T47D (cell line): ENCODE results near the gene PARP11.
A peak's percentile ranks its signal among the peaks of the same experiment; 100 is the strongest.

Experiments
- DNase-seq, 2 experiments: peaks; one replicate each; pipeline versions ENCODE4 v3.0.0 to v3.0.0-alpha.2; 2011 to 2012; ENCODE audit warnings: low read depth in 1 of 2, low spot score in 1 of 2
- JUND ChIP-seq: IDR thresholded peaks from 2 replicates; pipeline ENCODE4 v1.6.1; 2012; ENCODE audit warnings: low read depth
- in situ Hi-C: cut with HindIII; loops from 2 replicates; pipeline ENCODE4 v1.10.0; 2016; ENCODE audit warnings: low sequenced_read_pairs, low pct_unique_long_range_greater_than_20kb

PARP11 gene

DNA sequence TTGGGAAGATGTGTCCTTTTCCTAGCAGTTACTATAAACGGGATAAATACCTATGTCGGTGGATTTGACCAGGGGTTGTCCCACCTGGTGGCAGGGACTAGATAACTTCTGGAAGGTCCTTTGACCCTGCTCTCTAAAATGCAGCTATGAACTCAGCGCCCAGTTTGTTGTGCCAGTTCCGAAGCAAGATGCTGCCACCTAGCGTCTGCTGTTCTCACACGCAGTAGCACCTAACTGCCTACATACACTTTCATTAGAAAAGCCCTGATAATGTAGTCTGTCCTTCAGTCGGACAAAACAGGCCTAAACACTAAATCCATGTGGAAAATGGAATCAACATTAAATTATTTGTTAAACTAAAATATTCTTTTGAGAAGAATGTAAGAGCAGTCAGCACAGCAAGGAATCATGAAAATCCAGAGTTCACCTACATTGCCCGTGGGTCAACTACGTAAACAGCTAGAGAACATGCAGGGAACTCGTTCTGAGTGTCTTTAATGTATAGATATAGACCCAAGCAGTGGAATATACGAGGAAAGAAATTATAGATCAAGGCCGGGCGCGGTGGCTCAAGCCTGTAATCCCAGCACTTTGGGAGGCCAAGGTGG is 69.2 kb downstream of the PARP11 start:
- TF ChIP-seq JUND = no peak
- in situ Hi-C loops = no loop called here

GRCh38 chr12:3802721-3803120 is 70.5 kb downstream of the PARP11 start:
- no peak for DNase-seq
- in situ Hi-C loops = no loop called here
- no peak for TF ChIP-seq JUND

More for the DNA sequence above, 69.2 kb downstream of the PARP11 start:
- peak in 1 of 2 experiments; percentile 55 for DNase-seq

DNA sequence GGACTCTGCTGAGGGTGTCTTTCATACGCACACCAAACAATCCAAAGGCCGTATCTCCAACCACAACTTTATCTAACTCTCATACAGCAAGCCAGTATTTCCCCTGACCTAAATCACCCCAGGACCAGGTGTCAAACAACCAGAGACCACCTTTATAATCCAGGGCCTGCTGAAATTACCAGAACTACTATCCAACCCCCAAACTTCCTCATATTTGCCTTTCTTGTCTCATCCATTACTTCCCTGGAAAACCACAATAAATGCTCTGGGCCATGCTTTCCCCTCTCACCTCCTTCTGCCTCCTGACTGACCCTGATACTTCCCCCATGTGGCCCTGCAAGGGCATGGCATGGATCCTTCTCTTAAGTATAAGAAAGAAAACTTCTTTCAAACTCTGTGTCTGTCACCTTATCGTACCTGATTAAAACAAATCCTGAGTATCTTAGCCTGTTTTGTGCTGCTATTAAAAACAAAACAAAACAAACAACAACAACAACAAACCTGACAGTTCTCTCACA is 75.6 kb downstream of the PARP11 start:
- in situ Hi-C loops = no loop called here
- no peak for TF ChIP-seq JUND

DNA sequence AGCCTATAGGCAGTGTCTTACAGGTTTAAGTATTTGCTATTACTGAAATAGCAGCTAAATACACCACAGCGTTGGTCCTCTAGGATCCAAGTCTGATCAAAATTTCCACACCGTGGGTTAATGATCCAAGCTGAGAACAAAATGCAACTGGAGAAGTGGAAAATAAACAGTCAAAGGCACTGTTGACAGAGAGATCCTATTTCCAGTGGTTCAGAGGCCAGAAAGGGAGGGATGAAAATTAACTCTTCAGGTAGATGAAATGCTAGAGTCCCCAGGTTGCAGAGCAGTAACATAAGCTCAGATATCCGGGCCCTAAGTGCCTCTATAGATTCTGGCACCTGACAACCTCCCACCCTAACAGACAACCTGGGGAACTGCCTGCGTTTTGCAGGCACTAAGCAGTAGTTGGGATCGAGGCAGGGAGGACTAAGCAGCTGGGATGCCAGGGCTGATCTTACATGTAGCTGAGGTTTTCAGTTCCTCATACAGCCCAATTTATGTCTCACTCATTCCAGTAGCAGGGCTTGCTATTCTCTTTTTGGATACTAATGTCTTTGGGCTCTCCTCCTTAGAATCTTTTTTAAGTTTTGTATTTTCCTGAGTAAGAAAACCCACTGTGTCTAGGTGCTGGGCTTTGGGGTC is 77.6 kb downstream of the PARP11 start:
- peak in 1 of 2 experiments; percentile 23 for DNase-seq
- in situ Hi-C loops = no loop called here
- no peak for TF ChIP-seq JUND

More for the DNA sequence above, 75.6 kb downstream of the PARP11 start:
- no peak for DNase-seq

- no peak for DNase-seq
- in situ Hi-C loops = no loop called here
- no peak for TF ChIP-seq JUND
Observed at GRCh38 chr12:3795066-3795465, 78.1 kb downstream of the PARP11 start.

DNA sequence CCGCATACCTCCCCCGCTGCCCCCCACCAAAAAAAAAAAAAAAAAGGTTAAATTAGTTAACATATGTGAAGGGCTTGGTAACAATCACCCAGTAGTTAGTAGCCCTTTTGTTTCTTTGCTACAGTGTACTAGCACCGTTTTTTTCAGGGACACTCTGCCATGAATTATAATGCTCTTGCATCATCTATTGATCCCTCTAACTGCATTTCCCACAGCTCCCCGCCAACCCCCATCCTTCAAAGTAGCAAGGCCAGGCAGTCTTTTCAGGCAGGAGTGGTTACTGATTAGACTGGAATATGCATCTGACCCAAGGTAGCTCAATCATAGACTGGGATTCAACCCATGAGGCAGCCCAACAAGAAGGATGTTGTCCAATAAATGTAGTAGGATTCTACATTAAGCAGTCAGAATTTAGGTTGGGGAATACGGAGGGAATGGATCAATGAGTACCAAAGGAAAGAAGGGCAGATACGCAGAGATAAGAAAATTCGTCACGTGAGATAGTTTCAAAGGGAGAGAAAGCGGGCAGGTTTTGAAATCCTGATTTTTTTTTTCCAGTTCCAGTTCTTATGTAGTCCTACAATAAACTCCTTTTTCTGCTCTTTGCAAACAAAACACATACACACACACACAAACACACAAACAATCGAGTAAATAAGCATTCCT is 80.4 kb downstream of the PARP11 start:
- in situ Hi-C loops = no loop called here
- no peak for TF ChIP-seq JUND
- DNase-seq = no peak

DNA sequence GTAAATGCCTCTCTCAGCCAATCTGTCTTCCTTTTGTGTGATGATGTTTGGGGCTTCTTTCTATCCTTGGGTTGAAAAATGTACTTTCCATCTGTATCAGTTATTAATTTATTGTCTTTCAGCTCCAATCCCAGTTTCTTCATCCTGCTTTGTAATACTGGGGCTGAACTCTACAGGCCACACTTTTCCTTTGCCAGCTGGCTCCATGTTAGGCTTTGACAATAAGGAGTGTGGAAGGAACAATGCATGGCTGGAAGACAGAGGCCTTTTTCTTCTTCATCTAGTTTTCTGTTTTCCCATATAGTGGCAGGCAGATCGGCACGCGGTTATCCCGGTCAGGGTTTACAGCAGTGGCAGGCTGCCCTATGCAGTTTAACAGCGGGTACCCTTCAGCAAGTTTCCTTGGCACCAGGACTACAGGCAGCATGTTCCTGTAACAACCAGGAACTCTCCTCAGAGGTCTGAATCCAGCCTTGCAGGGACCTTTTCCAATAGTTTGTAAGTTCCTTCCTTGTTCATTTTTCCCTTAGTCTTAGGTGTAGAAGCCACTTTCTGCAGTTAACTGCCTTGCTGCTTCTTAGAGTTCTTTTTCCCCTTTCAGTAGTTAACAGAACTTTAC is 81.8 kb downstream of the PARP11 start:
- TF ChIP-seq JUND = no peak
- no peak for DNase-seq
- in situ Hi-C loops = no loop called here

- in situ Hi-C loops = no loop called here
- no peak for TF ChIP-seq JUND
- DNase-seq = no peak
Observed at GRCh38 chr12:3790642-3791041, 82.6 kb downstream of the PARP11 start.

GRCh38 chr12:3789838-3790237 is 83.4 kb downstream of the PARP11 start:
- no peak for DNase-seq
- in situ Hi-C loops = no loop called here
- TF ChIP-seq JUND = no peak

GRCh38 chr12:3777206-3777809 is 95.9 kb downstream of the PARP11 start:
- DNase-seq = peak in 1 of 2 experiments; percentile 56
- in situ Hi-C loops = no loop called here
- no peak for TF ChIP-seq JUND

DNA sequence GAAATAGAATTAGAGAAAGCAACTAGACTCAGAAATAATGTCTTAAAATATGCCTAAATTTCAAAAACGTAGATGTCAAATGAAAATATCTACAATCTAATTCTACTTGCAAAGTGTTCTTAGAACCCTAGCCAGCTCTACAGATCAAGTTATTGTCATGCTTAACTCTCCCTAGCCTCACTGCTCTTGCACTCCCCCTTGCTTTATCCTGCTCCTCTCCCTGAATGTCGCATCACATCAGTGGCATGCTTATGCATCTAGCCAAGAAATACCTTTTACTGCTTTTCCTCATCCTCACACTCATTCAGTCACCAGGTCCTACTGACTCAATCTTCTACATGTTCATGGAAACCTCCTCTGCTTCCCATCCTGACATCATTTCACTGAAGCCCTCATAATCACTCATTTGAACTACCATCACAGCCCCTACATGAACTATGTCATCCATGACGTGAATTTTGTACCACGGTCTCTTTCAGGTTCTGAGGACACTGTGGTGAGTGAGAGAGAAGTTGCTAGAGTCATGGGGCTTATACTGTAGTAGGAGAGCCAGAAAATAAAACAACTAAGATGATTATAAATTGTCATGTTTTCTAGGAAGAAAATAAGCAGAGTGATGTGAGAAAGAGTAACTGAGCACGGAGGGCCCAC is 97.7 kb downstream of the PARP11 start:
- in situ Hi-C loops = no loop called here
- no peak for DNase-seq
- TF ChIP-seq JUND = no peak

GRCh38 chr12:3772380-3772779 is 100.8 kb downstream of the PARP11 start:
- no peak for TF ChIP-seq JUND
- in situ Hi-C loops = no loop called here
- DNase-seq = no peak
